Panc1 (cell line): Measurements from ENCODE around the gene GLRX5. TPM values are rescaled to one million over a fixed set of nuclear protein-coding genes. Genes with fewer than 3 reads are reported as not detected.

ENCODE experiments used
- ATAC-seq: fragments of 200-7000 bp; cut with Tn5 transposase; 2 replicates; pipeline ENCODE4 v1.9.1; 2020; ENCODE audit warnings: mild to moderate bottlenecking, moderate library complexity
- BruUV-seq: library from RNA; stranded (reverse); fragments of 400-500 nt; replicated peaks from 2 replicates; lab custom pipeline; 2021; lab: Mats Ljungman, UMichigan
- CTCF ChIA-PET: fragments of 300-600 bp; sonication (Branson Sonifier 250); formaldehyde crosslinking; loops from one replicate; lab custom pipeline; 2022; ENCODE audit warnings: antibody characterized with exemption; lab: Charles Lee
- POLR2A ChIA-PET: fragments of 300-600 bp; sonication (Branson Sonifier 250); formaldehyde crosslinking; loops from one replicate; lab custom pipeline; 2022; ENCODE audit warnings: antibody characterized with exemption; lab: Charles Lee
- DNase-seq: peaks from one replicate; pipeline ENCODE4 v3.0.0-alpha.2; 2010; ENCODE audit warnings: low read depth, low spot score
- H3K27ac ChIP-seq: 2 replicates; pipeline ENCODE4 v1.5.1; 2011; ENCODE audit warnings: mild to moderate bottlenecking, low read length, inconsistent platforms
- H3K27me3 ChIP-seq: fragments of 200-500 bp; sonication (Bioruptor generic); 2 replicates; pipeline ENCODE4 v1.6.0; 2014; ENCODE audit warnings: low read length, inconsistent platforms; ENCODE audit not compliant: control insufficient read depth, insufficient read depth
- H3K36me3 ChIP-seq: fragments of 200-500 bp; sonication (Bioruptor generic); 2 replicates; pipeline ENCODE4 v1.5.1; 2014; ENCODE audit warnings: inconsistent platforms, mild to moderate bottlenecking, low read length, moderate library complexity; ENCODE audit not compliant: control insufficient read depth, insufficient read depth
- H3K4me1 ChIP-seq: 2 replicates; pipeline ENCODE4 v1.5.1; 2011; ENCODE audit warnings: inconsistent platforms, mild to moderate bottlenecking, low read length, moderate library complexity; ENCODE audit not compliant: control insufficient read depth, insufficient read depth
- H3K4me3 ChIP-seq, 2 experiments: 2 replicates each; pipeline ENCODE4 v1.5.1; 2011 to 2012; ENCODE audit warnings: low read depth in 2 of 2, low read length in 2 of 2, mild to moderate bottlenecking in 2 of 2, inconsistent platforms in 1 of 2, moderate library complexity in 1 of 2
- H3K9me3 ChIP-seq: fragments of 200-500 bp; sonication (Bioruptor generic); 2 replicates; pipeline ENCODE4 v1.5.1; 2014; ENCODE audit warnings: low read depth, mild to moderate bottlenecking, inconsistent platforms, low read length, moderate library complexity; ENCODE audit not compliant: control insufficient read depth, insufficient read depth
- POLR2AphosphoS5 ChIP-seq: IDR thresholded peaks from 2 replicates; pipeline ENCODE4 v1.6.1; 2012; ENCODE audit warnings: mild to moderate bottlenecking, low read depth, low read length, moderate library complexity
- SIN3A ChIP-seq: IDR thresholded peaks from 2 replicates; pipeline ENCODE4 v1.6.1; 2012; ENCODE audit warnings: low read depth, mild to moderate bottlenecking, low read length, moderate library complexity, borderline replicate concordance; ENCODE audit not compliant: insufficient read depth
- TCF7L2 ChIP-seq: IDR thresholded peaks from 2 replicates; pipeline ENCODE4 v1.6.1; 2011; ENCODE audit warnings: mild to moderate bottlenecking, low read depth, low read length, inconsistent platforms
- in situ Hi-C: cut with HindIII; loops from 2 replicates; pipeline ENCODE4 v1.10.0; 2016; ENCODE audit warnings: low sequenced_read_pairs, low pct_unique_long_range_greater_than_20kb
- intact Hi-C: fragments of 100-400 bp; cut with micrococcal nuclease; formaldehyde crosslinking; loops from one replicate; pipeline ENCODE4 v1.10.0; 2022; ENCODE audit not compliant: unreplicated experiment
- total RNA-seq: library from RNA; stranded (reverse); gene quantifications from one replicate; pipeline ENCODE4 v1.2.1, GENCODE V29; 2021; ENCODE audit not compliant: unreplicated experiment
- TF ChIP-seq, protein P1 (sequence below), 2 experiments: IDR thresholded peaks; 2 replicates each; pipeline ENCODE4 v1.6.1; 2011 to 2012; ENCODE audit warnings: low read depth in 2 of 2, control low read depth in 1 of 2, low read length in 1 of 2, mild to moderate bottlenecking in 1 of 2, moderate library complexity in 1 of 2; ENCODE audit not compliant: insufficient read depth in 1 of 2
- TF ChIP-seq, protein P2 (sequence below): fragments of 450-650 bp; IDR thresholded peaks from 2 replicates; pipeline ENCODE4 v1.5.1; 2017; ENCODE audit warnings: mild to moderate bottlenecking

The GLRX5 gene
- total RNA-seq, 1 experiment from 2014 or later = 38.6 TPM

DNA sequence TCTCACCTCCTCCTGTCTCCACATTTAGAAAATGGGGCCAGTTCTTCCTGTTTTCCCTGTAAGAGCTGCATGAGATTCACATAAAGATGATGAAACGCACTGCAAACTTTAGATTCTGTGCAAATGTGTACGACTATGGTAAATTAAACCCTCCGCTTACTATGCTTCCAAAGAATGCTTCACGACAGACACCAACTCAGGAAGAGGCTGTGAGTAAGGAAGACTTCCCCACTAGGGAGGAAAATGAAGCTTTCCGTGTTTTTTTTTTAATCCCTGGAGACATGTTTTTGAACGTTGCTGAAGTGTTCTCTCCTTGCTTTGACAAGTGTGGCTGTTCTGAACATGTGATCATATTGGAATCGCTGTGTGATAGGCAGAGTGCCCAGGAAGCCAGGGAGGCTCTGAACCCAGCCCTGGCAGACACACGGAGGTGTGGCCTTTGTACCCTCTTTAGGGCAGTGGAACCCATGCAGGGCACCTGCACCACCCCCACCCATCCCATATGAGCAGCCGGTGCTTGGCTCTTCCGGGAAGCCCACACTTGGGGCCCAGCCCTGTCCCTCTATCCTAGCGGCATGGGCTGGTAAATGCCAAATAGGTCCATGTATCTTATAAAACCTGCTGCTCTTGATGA is 10.9 kb upstream of the GLRX5 start:
- no peak for DNase-seq

DNA sequence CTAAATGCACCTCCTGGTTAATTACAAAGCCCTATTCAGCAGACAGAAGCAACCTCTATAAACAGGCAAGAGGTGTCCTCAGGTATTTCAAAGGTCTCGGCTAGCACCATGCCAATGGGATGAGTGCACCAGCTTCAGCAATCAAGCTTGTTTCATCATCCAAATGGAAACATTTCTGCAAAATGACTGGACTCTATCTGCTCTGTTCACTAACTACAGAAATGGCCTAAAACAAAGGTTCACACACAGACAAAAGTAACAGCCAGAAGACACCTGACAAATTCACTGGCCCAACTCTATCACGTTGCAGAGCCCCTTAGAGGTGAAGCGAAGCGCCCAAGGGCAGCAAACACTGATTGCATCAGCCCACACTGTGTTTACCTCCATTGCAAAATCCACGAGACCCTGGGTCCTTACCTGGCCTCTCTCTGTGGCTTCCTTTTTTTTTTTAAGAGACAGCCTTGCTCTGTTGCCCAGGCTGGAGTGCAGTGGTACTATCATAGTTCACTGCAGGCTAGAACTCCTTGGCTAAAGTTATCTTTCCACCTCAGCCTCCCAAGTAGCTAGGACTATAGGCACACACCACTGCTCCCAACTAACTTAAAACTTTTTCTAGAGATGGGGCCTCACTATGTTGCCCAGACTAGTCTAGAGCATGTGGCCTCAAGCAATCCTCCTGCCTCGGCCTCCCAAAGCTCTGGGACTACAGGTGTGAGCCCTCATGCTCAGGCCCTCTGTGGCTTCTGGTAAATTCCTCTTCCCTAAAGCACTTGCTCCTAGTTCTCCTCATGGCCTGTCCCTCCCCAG is 9.9 kb upstream of the GLRX5 start:
- Histone ChIP-seq H3K4me1 (peaks cover 24% of the 10 kb centered on the region), H3K27me3 (no peaks in the 10 kb centered on the region), H3K27ac (peak overlapping the region; percentile 81; the same call in 1 of the 2 replicates), H3K36me3 (no peaks in the 10 kb centered on the region; the same call in 1 of the 2 replicates), H3K4me3 (no peak overlapping the region), H3K9me3 (no peaks in the 10 kb centered on the region)
- no TSS peak for BruUV-seq
- TF ChIP-seq, protein P1, sequence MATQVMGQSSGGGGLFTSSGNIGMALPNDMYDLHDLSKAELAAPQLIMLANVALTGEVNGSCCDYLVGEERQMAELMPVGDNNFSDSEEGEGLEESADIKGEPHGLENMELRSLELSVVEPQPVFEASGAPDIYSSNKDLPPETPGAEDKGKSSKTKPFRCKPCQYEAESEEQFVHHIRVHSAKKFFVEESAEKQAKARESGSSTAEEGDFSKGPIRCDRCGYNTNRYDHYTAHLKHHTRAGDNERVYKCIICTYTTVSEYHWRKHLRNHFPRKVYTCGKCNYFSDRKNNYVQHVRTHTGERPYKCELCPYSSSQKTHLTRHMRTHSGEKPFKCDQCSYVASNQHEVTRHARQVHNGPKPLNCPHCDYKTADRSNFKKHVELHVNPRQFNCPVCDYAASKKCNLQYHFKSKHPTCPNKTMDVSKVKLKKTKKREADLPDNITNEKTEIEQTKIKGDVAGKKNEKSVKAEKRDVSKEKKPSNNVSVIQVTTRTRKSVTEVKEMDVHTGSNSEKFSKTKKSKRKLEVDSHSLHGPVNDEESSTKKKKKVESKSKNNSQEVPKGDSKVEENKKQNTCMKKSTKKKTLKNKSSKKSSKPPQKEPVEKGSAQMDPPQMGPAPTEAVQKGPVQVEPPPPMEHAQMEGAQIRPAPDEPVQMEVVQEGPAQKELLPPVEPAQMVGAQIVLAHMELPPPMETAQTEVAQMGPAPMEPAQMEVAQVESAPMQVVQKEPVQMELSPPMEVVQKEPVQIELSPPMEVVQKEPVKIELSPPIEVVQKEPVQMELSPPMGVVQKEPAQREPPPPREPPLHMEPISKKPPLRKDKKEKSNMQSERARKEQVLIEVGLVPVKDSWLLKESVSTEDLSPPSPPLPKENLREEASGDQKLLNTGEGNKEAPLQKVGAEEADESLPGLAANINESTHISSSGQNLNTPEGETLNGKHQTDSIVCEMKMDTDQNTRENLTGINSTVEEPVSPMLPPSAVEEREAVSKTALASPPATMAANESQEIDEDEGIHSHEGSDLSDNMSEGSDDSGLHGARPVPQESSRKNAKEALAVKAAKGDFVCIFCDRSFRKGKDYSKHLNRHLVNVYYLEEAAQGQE (IDR thresholded peaks at IDR 0.05; ENCODE audit: insufficient read depth in 1 of 2, low read depth in 2 of 2, low read length in 1 of 2) = no peak
- TF ChIP-seq, protein P2, sequence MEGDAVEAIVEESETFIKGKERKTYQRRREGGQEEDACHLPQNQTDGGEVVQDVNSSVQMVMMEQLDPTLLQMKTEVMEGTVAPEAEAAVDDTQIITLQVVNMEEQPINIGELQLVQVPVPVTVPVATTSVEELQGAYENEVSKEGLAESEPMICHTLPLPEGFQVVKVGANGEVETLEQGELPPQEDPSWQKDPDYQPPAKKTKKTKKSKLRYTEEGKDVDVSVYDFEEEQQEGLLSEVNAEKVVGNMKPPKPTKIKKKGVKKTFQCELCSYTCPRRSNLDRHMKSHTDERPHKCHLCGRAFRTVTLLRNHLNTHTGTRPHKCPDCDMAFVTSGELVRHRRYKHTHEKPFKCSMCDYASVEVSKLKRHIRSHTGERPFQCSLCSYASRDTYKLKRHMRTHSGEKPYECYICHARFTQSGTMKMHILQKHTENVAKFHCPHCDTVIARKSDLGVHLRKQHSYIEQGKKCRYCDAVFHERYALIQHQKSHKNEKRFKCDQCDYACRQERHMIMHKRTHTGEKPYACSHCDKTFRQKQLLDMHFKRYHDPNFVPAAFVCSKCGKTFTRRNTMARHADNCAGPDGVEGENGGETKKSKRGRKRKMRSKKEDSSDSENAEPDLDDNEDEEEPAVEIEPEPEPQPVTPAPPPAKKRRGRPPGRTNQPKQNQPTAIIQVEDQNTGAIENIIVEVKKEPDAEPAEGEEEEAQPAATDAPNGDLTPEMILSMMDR = no peak
- TF ChIP-seq POLR2AphosphoS5 (no peak), SIN3A (no peak), TCF7L2 (no peak)
- ChIA-PET CTCF (interaction anchor here (0.9 to 1.8 kb wide), 2 partner anchors 10 to 83 kb away, joined by 3 to 4 read pairs; partner anchors contain the start of gene GLRX5), POLR2A (no interaction called here)
- ATAC-seq (peak; percentile 68), DNase-seq (no peak)
- intact Hi-C loops = no loop called here
- in situ Hi-C loops = no loop called here

More for the DNA sequence above, 10.9 kb upstream of the GLRX5 start:
- Histone ChIP-seq H3K9me3 (no peaks in the 10 kb centered on the region), H3K4me1 (peaks cover 19% of the 10 kb centered on the region), H3K4me3 (peak overlapping the region in 1 of 2 experiments; percentile 24; a peak in 2 of 4 replicates), H3K27me3 (no peaks in the 10 kb centered on the region), H3K27ac (peak overlapping the region; percentile 81), H3K36me3 (no peaks in the 10 kb centered on the region)
- in situ Hi-C loops (no loop called here), intact Hi-C loops (no loop called here)
- POLR2A ChIA-PET = no interaction called here
- CTCF ChIA-PET = interaction anchor here (1.8 kb wide), 1 partner anchor 82 kb away, joined by 4 read pairs; no protein-coding TSS in a partner anchor
- peak; percentile 78 for ATAC-seq
- TF ChIP-seq, protein P2 = peak; percentile 34; the same call in 1 of the 2 replicates
- TF ChIP-seq, protein P1 (IDR thresholded peaks at IDR 0.05; ENCODE audit: insufficient read depth in 1 of 2, low read depth in 2 of 2, low read length in 1 of 2) = no peak
- BruUV-seq = no TSS peak
